Suprapubic skin (tissue), 4 donors: ENCODE measurements around the gene AEBP1. TPM values are rescaled to one million over a fixed set of nuclear protein-coding genes. Genes with fewer than 3 reads are reported as not detected.

Experiments
- DNase-seq, 2 donors: peaks; one replicate each; pipeline ENCODE4 v3.0.0-alpha.2; 2019; ENCODE audit warnings: low spot score in 2 of 2
- H3K27ac ChIP-seq: fragments of 200-600 bp; sonication (generic); one replicate; pipeline ENCODE4 v1.5.1; 2019
- H3K27me3 ChIP-seq: fragments of 200-600 bp; sonication (generic); one replicate; pipeline ENCODE4 v1.5.1; 2019
- H3K36me3 ChIP-seq: fragments of 200-600 bp; sonication (generic); one replicate; pipeline ENCODE4 v1.5.1; 2019
- H3K4me1 ChIP-seq: fragments of 200-600 bp; sonication (generic); one replicate; pipeline ENCODE4 v1.5.1; 2019
- H3K4me3 ChIP-seq: fragments of 200-600 bp; sonication (generic); one replicate; pipeline ENCODE4 v1.5.1; 2019; ENCODE audit warnings: mild to moderate bottlenecking
- H3K9me3 ChIP-seq: fragments of 200-600 bp; sonication (generic); one replicate; pipeline ENCODE4 v1.5.1; 2019
- CTCF ChIP-seq, 2 donors: fragments of 200-600 bp in 1 of 2; fragments of 450-650 bp in 1 of 2; sonication (generic) in 1 of 2; IDR thresholded peaks; one replicate each; pipeline ENCODE4 v1.5.1; 2016 to 2019; ENCODE audit warnings: antibody characterized with exemption in 2 of 2, mild to moderate bottlenecking in 1 of 2, moderate library complexity in 1 of 2
- EP300 ChIP-seq: sonication (generic); formaldehyde crosslinking; IDR thresholded peaks from one replicate; pipeline ENCODE4 v1.6.1; 2017; ENCODE audit warnings: antibody characterized with exemption
- POLR2A ChIP-seq, 2 donors: fragments of 450-650 bp; IDR thresholded peaks; one replicate each; pipeline ENCODE4 v1.6.1; 2017; ENCODE audit warnings: antibody characterized with exemption in 2 of 2, mild to moderate bottlenecking in 2 of 2, moderate library complexity in 2 of 2
- POLR2AphosphoS5 ChIP-seq, 3 donors: sonication (generic); formaldehyde crosslinking; IDR thresholded peaks; one replicate each; pipeline ENCODE4 v1.6.1; 2017; ENCODE audit warnings: antibody characterized with exemption in 3 of 3
- WGBS: methylation state at CpG from one replicate; pipeline ENCODE4 v1.1.5; 2018; 5-methylcytosine and 5-hydroxymethylcytosine counted together
- total RNA-seq, 4 donors: library from RNA; depleted of rRNA; stranded (reverse); fragments of >200 nt; gene quantifications; one replicate each; pipeline ENCODE4 v1.1.0, GENCODE V29; 2016

The AEBP1 gene
- total RNA-seq, 4 donors from 2014 or later, result 24.3 to 74.0 (median 43.3) TPM

- 60% methylated on average over 2 of the region's 2 CpGs for WGBS
- Histone ChIP-seq H3K9me3 (no peaks in the 10 kb centered on the region), H3K27me3 (no peaks in the 10 kb centered on the region), H3K27ac (peak overlapping the region; percentile 1), H3K36me3 (no peaks in the 10 kb centered on the region), H3K4me1 (peaks cover 14% of the 10 kb centered on the region), H3K4me3 (no peak overlapping the region)
- no peak for DNase-seq
- TF ChIP-seq CTCF (IDR thresholded peaks at IDR 0.05) (no peak), POLR2A (IDR thresholded peaks at IDR 0.05) (no peak), POLR2AphosphoS5 (IDR thresholded peaks at IDR 0.05) (no peak), EP300 (no peak)
These were observed 9.1 kb upstream of the AEBP1 start for GRCh38 chr7:44094883-44095592.

- H3K27ac ChIP-seq, result no peak overlapping the region
- no peak for DNase-seq
- 100% methylated on average over 3 of the region's 3 CpGs for WGBS
- TF ChIP-seq POLR2AphosphoS5 (IDR thresholded peaks at IDR 0.05) (no peak), CTCF (IDR thresholded peaks at IDR 0.05) (no peak), POLR2A (IDR thresholded peaks at IDR 0.05) (no peak), EP300 (no peak)
- H3K4me3 ChIP-seq, result no peak overlapping the region
- H3K36me3 ChIP-seq, result no peaks in the 10 kb centered on the region
- no peaks in the 10 kb centered on the region for H3K27me3 ChIP-seq
- peaks cover 14% of the 10 kb centered on the region for H3K4me1 ChIP-seq
- H3K9me3 ChIP-seq, result no peaks in the 10 kb centered on the region
These were observed 8.4 kb upstream of the AEBP1 start for GRCh38 chr7:44095781-44096180.

- H3K27me3 ChIP-seq, result no peaks in the 10 kb centered on the region
- WGBS, result 80% methylated on average over 8 of the region's 8 CpGs
- no peak for DNase-seq
- no peaks in the 10 kb centered on the region for H3K36me3 ChIP-seq
- no peaks in the 10 kb centered on the region for H3K9me3 ChIP-seq
- TF ChIP-seq POLR2A (IDR thresholded peaks at IDR 0.05) (no peak), POLR2AphosphoS5 (IDR thresholded peaks at IDR 0.05) (no peak), CTCF (IDR thresholded peaks at IDR 0.05) (no peak), EP300 (no peak)
- H3K4me3 ChIP-seq, result no peak overlapping the region
- peaks cover 21% of the 10 kb centered on the region for H3K4me1 ChIP-seq
- H3K27ac ChIP-seq, result no peak overlapping the region
These were observed 7.7 kb upstream of the AEBP1 start for GRCh38 chr7:44096326-44096881.

GRCh38 chr7:44097064-44097932 is 6.8 kb upstream of the AEBP1 start:
- H3K9me3 ChIP-seq, result no peaks in the 10 kb centered on the region
- H3K27me3 ChIP-seq, result no peaks in the 10 kb centered on the region
- H3K4me1 ChIP-seq, result peaks cover 27% of the 10 kb centered on the region
- no peak for TF ChIP-seq POLR2A (IDR thresholded peaks at IDR 0.05)
- no peak for TF ChIP-seq EP300
- no peak for TF ChIP-seq POLR2AphosphoS5 (IDR thresholded peaks at IDR 0.05)
- TF ChIP-seq CTCF (IDR thresholded peaks at IDR 0.05), result no peak
- H3K4me3 ChIP-seq, result no peak overlapping the region
- no peak for DNase-seq
- H3K36me3 ChIP-seq, result no peaks in the 10 kb centered on the region
- 91% methylated on average over 8 of the region's 9 CpGs for WGBS
- no peak overlapping the region for H3K27ac ChIP-seq
